ENCODE results near the gene RXFP1. TPM values are rescaled to one million over a fixed set of nuclear protein-coding genes. Genes with fewer than 3 reads are reported as not detected.

RXFP1 gene
- total and polyA plus RNA-seq, 2 experiments from 2014 or later, result not detected

- no peaks in the 10 kb centered on the region for H3K36me3 ChIP-seq (replicated peaks; ENCODE audit: insufficient read depth, low read depth)
- DNase-seq (ENCODE audit: low spot score), result no peak
- no peaks in the 10 kb centered on the region for H3K4me1 ChIP-seq (ENCODE audit: insufficient read depth)
Observed at GRCh38 chr4:158682066-158682465, 160.4 kb downstream of the RXFP1 start.

DNA sequence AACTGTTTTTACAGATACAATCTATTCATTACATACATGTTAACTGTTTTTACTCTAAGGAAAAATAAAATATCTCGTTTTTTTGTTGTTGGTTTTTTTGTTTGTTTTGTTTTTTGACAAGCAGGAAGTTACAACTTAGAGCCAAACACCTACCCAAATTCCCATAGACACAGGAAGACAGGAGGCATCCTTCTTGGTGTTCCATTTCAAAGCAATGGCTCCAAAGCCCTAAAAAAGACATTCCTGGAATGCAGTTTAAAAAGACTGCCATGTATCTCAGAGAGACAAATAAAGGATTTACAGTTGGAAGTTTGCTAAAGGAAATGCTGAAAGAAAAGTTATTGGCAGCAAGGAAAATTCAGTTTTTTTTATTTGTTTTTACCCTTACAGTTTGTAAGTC is 167.1 kb downstream of the RXFP1 start:
- no peaks in the 10 kb centered on the region for H3K9me2 ChIP-seq (replicated peaks; ENCODE audit: insufficient read depth)
- H2AFZ ChIP-seq, result no peak overlapping the region
- H3K4me1 ChIP-seq (ENCODE audit: insufficient read depth), result no peaks in the 10 kb centered on the region
- no peaks in the 10 kb centered on the region for H3K36me3 ChIP-seq (replicated peaks; ENCODE audit: insufficient read depth, low read depth)
- H3K27ac ChIP-seq, result no peak overlapping the region
- H3K4me3 ChIP-seq, result no peak overlapping the region
- H4K20me1 ChIP-seq (ENCODE audit: insufficient read depth, poor library complexity, severe bottlenecking), result no peaks in the 10 kb centered on the region
- H3K27me3 ChIP-seq, result no peaks in the 10 kb centered on the region
- DNase-seq (ENCODE audit: low spot score), result no peak
- TF ChIP-seq EZH2phosphoT487 (IDR thresholded peaks at IDR 0.05; ENCODE audit: low read depth, severe bottlenecking, unreplicated experiment), result no peak
- no peak for TF ChIP-seq CTCF (IDR thresholded peaks at IDR 0.05; ENCODE audit: poor library complexity)
- no peak for TF ChIP-seq EZH2 (IDR thresholded peaks at IDR 0.05; ENCODE audit: borderline replicate concordance)
- H3K9me3 ChIP-seq (ENCODE audit: low read depth), result no peaks in the 10 kb centered on the region
- 85% methylated on average over 1 of the region's 1 CpG for WGBS (ENCODE audit: low lambda C conversion rate, missing lambda C conversion rate)
- H3K79me2 ChIP-seq, result no peaks in the 10 kb centered on the region
- H3K4me2 ChIP-seq, result no peak overlapping the region

More at GRCh38 chr4:158682066-158682465, 160.4 kb downstream of the RXFP1 start:
- Histone ChIP-seq H3K79me2 (no peaks in the 10 kb centered on the region), H3K9me3 (ENCODE audit: low read depth) (no peaks in the 10 kb centered on the region), H3K27me3 (no peaks in the 10 kb centered on the region), H3K4me2 (no peak overlapping the region), H4K20me1 (ENCODE audit: insufficient read depth, poor library complexity, severe bottlenecking) (no peaks in the 10 kb centered on the region), H3K4me3 (no peak overlapping the region), H3K9me2 (replicated peaks; ENCODE audit: insufficient read depth) (no peaks in the 10 kb centered on the region), H2AFZ (no peak overlapping the region), H3K27ac (no peak overlapping the region)
- 77% methylated on average over 2 of the region's 2 CpGs for WGBS (ENCODE audit: low lambda C conversion rate, missing lambda C conversion rate)
- no peak for TF ChIP-seq EZH2 (IDR thresholded peaks at IDR 0.05; ENCODE audit: borderline replicate concordance)
- no peak for TF ChIP-seq CTCF (IDR thresholded peaks at IDR 0.05; ENCODE audit: poor library complexity)
- TF ChIP-seq EZH2phosphoT487 (IDR thresholded peaks at IDR 0.05; ENCODE audit: low read depth, severe bottlenecking, unreplicated experiment), result no peak

Small RNA genes within 50 kb of the gene (small RNA-seq; reads per million reads assigned to genes)
- not detected for gene RF00012

Other genes starting within 250 kb of the RXFP1 start
- gene C4orf46, start 150.0 kb downstream of the RXFP1 start, total RNA-seq, result 15.8 and 18.3 TPM in 2 replicates
- 7.3 and 9.5 TPM in 2 replicates for gene C4orf46, start 150.0 kb downstream of the RXFP1 start, polyA plus RNA-seq
- gene ETFDH, start 150.4 kb downstream of the RXFP1 start, total RNA-seq, result 38.4 and 40.5 TPM in 2 replicates
- gene ETFDH, start 150.4 kb downstream of the RXFP1 start, polyA plus RNA-seq, result 20.9 and 31.4 TPM in 2 replicates
- gene PPID, start 201.5 kb downstream of the RXFP1 start, total RNA-seq, result 41.2 and 48.2 TPM in 2 replicates
- 43.1 and 49.3 TPM in 2 replicates for gene PPID, start 201.5 kb downstream of the RXFP1 start, polyA plus RNA-seq
- gene FNIP2, start 247.1 kb downstream of the RXFP1 start, total RNA-seq, result 53.2 and 61.0 TPM in 2 replicates
- gene FNIP2, start 247.1 kb downstream of the RXFP1 start, polyA plus RNA-seq, result 20.8 and 23.4 TPM in 2 replicates